GM21515 (cell line): ENCODE data around the gene RNU6-1.

Experiments
- ATAC-seq: cut with Tn5 transposase; IDR thresholded peaks from one replicate; pipeline ENCODE4 v1.9.1; 2021; ENCODE audit not compliant: unreplicated experiment

The RNU6-1 gene

DNA sequence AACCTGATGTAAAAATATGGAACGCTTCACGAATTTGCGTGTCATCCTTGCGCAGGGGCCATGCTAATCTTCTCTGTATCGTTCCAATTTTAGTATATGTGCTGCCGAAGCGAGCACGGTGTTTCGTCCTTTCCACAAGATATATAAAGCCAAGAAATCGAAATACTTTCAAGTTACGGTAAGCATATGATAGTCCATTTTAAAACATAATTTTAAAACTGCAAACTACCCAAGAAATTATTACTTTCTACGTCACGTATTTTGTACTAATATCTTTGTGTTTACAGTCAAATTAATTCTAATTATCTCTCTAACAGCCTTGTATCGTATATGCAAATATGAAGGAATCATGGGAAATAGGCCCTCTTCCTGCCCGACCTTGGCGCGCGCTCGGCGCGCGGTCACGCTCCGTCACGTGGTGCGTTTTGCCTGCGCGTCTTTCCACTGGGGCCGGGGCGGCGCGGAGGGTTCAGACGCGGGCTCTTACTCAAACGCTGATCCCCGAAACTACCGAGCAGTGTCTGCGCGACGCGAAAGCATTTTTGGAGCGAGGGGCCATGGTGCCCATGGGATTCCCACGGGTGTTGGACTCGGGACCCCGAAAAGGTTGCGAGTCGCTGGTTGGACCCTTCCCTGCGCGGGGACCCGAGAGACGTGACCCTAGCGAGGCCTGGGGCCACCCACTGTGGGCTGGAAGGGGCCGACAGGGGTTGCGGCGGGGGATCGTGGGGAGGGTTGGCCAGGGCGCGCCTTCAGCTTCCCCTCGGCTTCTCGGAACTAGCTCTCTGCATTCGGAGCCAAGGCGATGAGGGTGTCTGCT is at the start of gene RNU6-1:
Gene RNU6-1, minus strand, starts transcription at position 117 of the 820 bp plus-strand sequence.
- ATAC-seq, result peak; percentile 79

DNA sequence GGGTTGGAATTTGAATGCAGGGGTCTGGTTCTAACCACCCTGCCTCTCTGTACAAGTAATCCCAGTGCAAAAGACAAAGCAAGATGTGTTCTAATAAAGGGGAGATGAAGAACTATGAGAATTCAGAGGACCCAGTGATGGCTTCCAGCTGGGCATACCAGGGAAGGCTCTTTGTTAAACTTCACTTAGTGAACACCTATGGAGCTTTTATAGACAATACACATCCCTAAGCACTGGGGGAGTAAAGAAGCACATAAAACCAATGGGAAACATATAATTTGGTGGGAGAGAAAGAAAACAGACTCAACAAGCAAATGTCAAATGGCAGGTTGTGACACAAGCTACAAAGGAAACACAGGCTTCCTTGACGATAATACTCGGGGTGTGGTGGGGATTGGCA is 47.9 kb upstream of the RNU6-1 start:
- no peak for ATAC-seq

DNA sequence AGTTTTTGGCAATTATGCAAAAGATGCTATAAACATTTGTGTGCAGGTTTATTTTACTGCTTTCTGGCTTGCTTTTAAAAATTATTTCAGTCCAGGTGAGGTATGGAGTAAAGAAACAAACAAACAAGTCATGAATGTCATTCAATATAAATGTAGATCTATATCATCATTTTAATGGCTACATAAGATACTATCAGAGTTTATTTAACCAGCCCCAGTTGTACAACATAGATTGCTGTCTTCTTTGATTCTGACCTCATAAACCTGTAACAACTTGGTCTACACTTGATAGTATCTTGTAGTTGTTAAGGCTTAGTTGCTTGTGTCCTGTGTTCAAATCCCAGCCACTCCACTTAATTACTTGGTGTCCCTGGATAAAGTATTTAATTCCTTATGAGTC is 46.0 kb upstream of the RNU6-1 start:
- no peak for ATAC-seq

DNA sequence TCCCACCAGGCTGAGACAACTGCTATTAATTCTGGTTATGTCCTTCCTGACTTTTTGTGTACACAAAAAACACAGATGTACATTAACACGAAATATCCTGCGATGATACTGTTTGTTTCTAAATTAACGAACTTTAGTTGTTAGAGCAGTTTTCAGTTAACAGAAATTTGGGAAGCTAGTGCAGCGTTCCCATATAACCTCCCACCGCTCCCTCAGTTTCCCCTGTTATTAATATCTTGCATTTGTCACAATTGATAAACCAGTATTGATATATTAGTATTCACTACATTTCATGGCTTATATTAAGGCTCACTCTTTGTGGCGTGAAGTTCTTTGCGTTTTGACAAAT is 45.3 kb upstream of the RNU6-1 start:
- ATAC-seq, result no peak

DNA sequence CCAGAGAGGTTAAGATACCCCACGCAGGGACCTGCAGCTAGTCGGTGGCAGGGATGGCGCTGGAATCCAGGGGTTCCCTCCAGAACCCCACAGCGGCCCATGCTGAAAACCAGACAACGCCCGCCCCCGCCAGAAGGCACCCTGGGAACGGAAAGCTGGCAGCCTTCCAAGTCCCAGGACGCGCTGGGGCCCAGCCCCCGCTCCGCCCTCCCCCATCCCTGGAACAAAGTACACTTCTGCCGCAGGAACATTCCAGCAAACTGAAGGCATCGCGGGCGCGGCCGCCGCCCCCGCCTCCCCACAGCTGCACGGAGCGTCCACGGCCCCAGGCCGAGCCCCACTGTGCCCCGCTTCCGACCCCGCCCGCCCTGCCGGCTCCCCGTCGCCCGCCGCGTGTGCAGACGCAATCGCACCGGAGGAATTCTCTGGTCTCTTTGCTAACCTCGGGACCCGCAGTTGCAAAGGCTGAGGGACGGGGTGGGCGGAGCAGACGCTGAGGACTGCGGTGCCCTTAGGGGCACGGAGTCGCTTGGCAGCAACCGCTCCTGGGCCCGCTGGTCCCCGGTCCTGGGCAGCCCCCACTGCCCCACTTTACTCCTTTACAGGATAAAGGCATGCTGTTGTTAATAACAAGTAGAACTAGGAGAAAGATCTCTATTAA is 44.8 kb upstream of the RNU6-1 start:
- no peak for ATAC-seq

DNA sequence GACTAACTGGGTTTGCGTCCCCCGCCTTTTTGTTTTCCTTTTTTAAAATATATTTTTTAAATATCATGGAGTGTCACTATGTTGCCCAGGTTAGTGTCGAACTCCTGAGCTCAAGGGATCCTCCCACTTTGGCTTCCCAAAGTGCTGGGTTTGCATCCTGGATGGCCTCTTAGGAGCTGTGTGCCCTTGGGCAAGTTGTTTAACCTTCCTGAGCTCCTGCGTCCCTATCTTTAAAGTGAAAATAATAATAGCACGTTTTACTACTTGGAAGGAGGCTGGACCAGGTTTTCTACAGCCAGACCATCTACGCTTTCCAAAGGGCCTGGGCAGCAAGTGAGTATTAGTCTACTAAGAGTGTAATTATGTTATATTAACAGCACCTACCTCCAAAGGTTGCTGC is 44.2 kb upstream of the RNU6-1 start:
- ATAC-seq, result no peak

DNA sequence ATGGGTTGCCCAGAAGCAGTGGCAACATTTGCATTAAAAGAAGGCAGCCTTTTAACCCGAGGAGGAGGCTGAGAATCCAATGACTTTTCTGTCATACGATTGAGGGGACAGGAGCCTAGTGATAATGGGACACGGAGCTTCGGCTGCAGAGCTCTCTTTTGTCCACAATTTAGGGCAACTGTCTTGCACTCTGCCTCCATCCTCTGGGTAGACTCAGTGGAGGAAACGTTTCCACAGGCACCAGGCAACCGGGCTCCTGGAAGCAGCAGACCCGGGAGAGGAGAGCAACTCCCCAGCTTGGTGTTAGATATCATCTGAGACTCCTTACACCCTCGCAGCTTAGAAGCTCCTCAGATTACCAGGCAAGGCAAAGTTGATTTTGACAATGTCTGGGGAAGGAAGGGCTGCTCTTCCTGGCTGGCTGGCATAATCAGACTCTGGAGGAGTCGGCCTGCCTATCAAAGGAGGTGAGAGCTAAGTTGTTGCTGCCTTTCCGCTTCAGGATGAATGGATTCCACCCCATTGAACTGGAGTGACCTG is 43.5 kb upstream of the RNU6-1 start:
- ATAC-seq, result no peak

DNA sequence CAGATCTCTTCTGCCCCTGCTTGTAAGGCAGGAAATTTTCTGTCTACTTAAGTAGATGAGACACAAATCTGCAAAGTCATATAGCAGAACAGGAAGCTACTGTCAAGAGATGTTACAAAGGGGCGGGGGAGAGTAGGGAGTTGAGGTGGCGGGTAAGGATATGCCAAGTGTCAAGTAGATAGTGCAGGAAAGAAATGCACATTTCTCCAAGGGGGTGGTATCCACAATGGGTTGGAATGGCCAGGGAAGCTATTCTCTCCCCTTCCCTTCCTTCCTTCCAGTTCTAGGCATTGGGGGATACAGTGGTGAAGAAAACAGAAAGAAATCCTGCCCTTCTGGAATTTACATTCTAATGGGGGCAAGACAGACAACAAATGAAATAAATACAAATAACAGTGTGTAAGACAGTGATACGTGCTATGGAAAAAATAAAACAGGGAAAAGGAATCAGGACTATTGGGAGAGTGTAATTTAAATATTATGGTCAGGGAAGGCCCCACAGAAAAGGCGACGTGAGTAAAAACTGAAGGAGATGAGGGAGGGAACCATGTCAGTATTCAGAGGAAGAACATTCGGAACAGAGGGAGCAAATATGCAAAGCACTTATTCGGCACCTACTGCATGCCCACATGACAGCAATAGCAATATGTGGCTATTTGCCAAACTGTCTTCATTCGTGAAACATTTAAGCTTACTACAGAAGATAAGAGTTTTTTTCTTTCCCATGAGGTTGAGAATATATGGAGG is 42.8 kb upstream of the RNU6-1 start:
- no peak for ATAC-seq

DNA sequence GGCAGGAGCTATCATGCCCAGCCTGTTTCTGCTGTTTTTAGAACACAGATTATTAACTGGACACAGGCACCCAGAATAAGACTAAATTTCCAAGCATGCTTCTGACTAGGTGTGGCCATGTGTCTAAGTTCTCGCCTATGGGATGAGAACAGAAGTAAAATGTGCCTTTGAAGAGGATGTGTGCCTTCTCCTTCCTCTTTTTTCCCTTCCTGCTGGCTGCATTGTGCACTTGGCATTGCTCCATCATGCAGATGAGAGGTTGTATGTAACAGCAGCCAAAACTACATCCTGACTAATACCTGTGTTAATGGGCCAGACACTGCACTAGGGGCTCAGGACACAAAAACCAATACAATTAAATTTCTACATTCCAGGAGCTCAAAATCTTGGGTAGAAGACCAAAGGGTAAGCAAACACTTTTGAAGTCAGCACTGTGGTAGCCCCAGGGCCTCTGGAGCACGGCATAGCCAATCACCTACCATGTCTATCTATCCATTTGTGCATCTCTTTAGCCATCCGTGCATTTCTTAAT is 40.9 kb upstream of the RNU6-1 start:
- no peak for ATAC-seq

DNA sequence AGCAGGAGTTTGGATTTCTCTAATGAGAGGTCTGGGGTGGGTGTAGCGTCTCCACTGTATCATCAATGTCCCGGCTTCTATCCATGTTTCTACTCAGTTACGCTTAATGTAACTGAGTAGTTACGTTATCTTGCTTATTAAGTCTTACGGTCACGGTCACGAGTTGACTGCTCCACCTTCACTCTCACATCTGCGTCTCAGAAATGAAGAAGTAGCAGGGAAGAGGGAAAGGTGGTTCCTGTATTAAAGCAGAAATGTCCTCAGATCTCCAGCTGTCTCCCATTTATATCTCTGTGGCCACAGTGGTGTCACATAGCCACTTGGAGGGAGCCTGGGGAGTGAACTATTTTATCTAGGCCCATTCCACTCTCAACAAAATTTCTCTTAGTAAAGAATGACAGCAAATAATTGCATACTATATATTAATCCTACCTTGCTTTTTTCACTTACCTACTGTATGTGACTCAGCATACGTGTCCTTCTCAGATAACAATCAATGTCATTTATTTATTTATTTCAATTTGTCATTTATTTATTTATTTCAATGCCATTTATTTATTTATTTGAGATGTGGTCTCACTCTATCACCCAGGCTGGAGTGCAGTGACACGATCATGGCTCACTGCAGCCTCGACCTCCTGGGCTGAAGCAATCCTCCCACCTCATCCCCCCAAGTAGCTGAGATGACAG is 39.7 kb upstream of the RNU6-1 start:
- ATAC-seq, result no peak

DNA sequence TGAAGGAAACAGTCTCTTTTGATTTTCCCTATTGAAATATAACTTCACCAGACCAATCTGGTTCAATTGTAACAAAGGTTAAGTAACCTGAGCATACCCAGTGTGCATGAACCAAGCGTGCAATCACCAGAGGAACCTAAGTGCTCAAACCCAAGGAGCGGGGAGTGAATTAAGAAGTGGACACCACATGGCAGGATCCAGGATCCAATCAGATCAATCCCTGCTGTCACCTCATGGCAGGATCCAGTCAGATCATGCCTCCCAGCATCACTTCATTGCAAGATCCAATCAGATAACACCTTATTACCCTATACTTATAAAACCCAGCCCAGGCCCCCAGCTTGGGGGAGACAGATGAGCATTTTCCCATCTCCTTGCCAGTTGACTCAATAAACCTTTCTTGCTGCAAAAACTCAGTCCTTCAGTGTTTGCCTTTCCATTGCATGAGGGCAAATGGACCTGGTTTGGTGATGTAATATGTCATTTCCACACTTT is 38.9 kb upstream of the RNU6-1 start:
- ATAC-seq, result no peak

DNA sequence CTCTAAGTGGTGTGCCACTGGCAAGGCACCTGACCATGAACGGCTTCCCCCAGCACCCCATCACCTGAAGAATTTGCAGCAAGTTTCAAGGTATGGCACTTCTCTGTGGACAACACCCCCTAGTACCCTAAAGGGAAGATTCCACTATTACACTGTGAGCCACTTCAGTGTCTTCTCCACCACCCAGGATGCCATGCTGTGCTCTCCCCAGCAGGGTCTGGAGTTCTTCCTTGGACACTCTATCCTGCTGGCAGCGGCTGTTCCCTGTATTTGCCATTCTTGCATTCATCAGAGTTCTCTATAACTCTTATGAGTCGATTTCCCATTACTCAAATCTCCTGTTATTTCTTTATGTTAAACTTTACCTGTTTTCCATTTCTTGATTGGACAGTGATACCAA is 33.9 kb upstream of the RNU6-1 start:
- no peak for ATAC-seq

DNA sequence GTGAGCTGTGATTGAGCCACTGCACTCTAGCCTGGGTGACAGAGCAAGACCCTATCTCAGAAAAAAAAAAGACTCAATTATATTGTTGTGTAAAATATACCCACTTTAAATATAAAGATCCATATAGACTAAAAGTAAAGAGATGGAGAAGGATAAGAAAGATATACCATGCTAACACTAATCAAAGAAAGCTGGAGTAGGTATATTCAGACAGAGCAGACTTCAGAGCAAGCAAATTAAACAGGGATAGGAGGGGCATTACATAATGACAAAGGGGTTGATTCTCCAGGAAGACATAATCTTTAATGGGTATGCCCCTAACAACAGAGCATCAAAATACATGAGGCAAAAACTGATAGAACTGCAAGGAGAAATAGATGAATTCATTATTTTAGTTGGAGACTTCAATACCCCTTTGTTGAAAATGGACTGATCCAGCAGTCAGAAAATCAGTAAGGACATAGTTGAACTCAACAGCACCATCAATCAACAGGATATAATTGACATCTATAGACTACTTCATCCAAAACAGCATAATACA is 31.1 kb upstream of the RNU6-1 start:
- no peak for ATAC-seq

DNA sequence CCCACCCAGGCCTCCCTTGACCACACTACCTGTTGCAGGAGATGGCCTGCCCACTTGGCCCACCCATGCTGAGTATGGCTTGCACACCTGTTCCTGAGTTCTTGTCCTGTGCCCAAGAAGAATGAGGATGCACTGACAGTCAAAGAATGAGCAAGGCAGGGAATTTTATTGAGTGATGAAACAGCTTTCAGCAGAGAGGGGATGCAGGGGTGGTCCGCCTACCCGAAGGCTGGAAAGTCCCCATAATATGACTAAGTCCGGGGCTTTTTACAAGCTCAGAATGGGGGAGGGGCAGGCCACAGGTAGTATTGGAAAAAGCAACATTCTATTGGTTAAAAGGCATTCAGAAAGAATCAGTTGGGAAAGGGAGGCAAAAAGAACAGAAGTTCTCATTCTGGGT is 29.9 kb upstream of the RNU6-1 start:
- no peak for ATAC-seq

DNA sequence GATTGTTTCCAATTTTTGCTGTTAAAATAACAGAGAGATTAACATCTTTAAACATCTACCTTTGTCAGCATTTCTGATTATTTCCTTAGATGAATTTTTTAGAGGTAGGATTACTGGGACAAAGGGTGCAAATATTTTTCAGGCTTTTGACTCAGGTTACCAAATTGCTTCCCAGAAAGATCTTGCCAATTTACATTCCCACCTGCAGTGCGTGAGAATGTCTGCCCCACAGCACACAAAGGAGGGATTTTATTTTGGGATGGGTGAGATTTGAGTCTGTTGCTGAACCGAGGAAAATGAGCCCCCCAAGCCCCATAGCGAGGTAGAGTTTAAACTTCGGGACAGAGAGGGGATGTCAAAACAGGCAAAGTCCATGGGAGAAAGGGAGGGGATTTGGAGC is 25.9 kb upstream of the RNU6-1 start:
- no peak for ATAC-seq

DNA sequence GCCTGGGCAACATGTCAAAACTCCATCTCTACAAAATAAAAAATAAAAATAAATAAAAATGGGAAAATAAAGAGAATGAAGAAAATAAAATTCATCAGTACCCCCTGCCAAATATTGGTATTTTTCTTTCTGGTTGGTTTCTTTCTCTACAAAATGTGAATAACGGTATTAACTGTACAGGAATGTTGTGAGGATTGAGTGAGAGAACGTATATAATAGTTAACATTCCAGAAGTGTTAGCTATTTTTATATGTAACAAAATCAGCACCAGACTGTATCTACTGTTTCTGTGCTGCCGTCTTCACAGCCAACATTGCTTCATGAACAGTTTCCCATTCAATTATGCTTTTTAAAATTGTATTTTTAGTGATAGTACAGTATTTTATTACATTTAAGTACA is 25.5 kb upstream of the RNU6-1 start:
- ATAC-seq, result no peak

DNA sequence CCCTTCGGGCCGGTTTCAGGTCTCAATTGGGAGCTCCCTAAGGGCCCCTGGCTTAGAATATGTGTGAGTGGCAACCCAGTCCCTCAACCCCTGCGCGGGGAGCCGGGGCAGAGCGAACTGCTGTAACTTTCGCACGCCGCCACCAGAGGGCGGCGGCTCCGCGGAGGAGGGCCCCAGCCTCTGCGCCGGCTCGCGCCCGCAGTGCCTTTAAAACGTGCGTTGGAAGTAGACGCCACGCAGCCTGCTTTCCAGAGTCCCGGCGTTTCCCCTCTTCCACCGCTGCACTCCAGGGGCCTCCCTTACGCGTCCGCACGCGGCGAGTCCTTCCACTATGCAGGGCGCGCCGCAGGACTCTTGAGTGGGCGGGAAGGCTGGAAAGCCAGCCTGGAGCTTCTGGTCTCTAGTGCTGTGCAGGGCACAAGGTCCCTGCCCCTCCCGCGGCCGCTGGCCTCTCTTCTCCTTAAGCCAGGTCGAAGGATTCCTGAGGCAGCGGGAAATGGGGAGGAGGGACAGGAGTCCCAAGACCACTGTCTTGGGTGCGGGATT is 23.7 kb upstream of the RNU6-1 start:
- ATAC-seq, result peak; percentile 83

DNA sequence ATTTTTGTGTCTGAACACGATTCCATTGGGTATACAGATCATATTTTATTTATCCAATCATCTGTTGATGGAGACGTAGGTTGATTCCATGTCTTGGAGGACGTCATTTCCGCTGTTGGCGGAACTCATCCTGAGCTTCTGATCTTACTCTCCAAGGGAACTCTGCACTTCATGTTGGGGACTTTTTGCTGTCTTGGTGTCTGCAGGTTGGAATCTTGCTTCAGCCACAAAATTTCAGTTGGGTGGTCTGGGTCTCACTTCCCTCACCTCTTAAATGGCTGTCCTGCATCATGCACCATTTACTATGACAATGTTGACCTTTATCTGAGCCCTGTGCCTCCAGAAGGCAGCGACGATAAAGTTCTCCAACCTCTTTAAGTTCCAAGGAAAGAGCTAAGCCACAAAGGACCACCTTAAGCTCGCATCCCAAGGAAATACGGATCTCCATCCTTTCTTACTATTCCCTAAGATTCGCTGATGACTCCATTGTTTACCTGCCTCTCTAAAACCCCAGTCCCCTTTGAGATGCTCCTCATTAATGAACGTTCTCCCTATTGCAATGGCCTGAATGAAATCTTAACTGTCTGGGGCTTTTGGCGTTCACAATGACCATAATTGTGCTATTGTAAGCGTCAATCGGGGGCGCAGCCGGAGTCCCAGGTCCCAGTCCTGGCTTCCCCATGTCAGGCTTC is 23.1 kb upstream of the RNU6-1 start:
- ATAC-seq, result peak; percentile 33

DNA sequence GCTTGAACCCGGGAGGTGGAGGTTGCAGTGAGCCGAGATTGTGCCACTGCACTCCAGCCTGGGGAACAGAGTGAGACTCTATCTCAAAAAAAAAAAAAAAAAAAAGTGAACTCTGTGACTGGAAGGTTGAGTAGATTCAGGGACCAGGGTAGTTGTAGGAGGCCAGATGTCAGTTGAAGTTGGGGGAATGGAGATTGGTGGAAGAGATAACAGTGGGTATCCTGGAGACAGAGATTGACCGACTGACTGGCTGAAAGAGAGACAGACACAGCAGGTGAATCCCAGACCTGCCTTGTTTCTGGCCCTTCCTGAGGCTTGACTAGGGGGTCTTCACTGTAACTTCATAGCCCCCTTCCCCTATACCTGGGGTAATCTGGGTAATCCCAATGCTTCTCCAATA is 22.1 kb upstream of the RNU6-1 start:
- no peak for ATAC-seq
